HUES64 (cell line): ENCODE results near the gene SETBP1.

Experiments used
- H3K27ac ChIP-seq: 2 replicates; pipeline ENCODE4 v1.7.0; 2013; ENCODE audit warnings: low read depth, low read length, inconsistent platforms
- H3K27me3 ChIP-seq: 2 replicates; pipeline ENCODE4 v1.6.1; 2013; ENCODE audit warnings: mild to moderate bottlenecking, low read length; ENCODE audit not compliant: insufficient read depth
- H3K36me3 ChIP-seq: 2 replicates; pipeline ENCODE4 v1.6.1; 2013; ENCODE audit warnings: mild to moderate bottlenecking, low read length; ENCODE audit not compliant: insufficient read depth
- H3K4me1 ChIP-seq: 2 replicates; pipeline ENCODE4 v1.6.1; 2013; ENCODE audit warnings: mild to moderate bottlenecking, low read length, moderate library complexity; ENCODE audit not compliant: insufficient read depth
- H3K4me3 ChIP-seq: 2 replicates; pipeline ENCODE4 v1.5.1; 2013; ENCODE audit warnings: mild to moderate bottlenecking, low read length, moderate library complexity
- H3K9ac ChIP-seq: 2 replicates; pipeline ENCODE4 v1.6.1; 2013; ENCODE audit warnings: mild to moderate bottlenecking, low read depth, low read length
- H3K9me3 ChIP-seq: 2 replicates; pipeline ENCODE4 v1.6.1; 2013; ENCODE audit warnings: low read depth, low read length; ENCODE audit not compliant: insufficient read depth
- WGBS: fragments of 150-250, 120-280 bp; methylation state at CpG from one replicate; pipeline ENCODE4 v1.1.7; 2013; ENCODE audit warnings: missing lambda C conversion rate; 5-methylcytosine and 5-hydroxymethylcytosine counted together

SETBP1 gene

DNA sequence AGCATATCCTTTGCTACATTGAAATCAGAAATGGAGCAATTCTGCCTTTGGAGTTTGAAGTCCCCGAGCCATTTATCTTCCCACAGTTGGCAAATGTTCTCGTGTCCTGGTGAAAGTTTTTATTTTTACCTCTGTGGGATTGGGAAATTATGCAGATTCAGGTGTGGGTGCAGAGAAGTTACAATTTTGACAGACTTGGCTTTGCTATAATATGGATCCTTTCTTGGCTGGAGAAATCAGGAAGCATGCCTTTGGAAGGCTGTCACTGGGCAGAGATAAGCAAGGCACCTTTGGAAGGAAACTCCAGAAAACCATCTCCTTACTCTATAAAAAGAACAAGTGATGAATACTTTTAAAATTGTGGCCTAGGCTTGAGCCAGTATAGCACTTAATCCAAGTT, 278.3 kb downstream of the SETBP1 start:
- Histone ChIP-seq H3K9ac (no peak overlapping the region), H3K4me3 (no peak overlapping the region), H3K36me3 (no peaks in the 10 kb centered on the region), H3K9me3 (no peaks in the 10 kb centered on the region), H3K4me1 (no peaks in the 10 kb centered on the region), H3K27me3 (no peaks in the 10 kb centered on the region), H3K27ac (no peak overlapping the region)
- 92% methylated on average over 2 of the region's 2 CpGs for WGBS

- Histone ChIP-seq H3K4me1 (no peaks in the 10 kb centered on the region), H3K27ac (no peak overlapping the region), H3K4me3 (no peak overlapping the region), H3K9me3 (no peaks in the 10 kb centered on the region), H3K27me3 (no peaks in the 10 kb centered on the region), H3K9ac (no peak overlapping the region), H3K36me3 (no peaks in the 10 kb centered on the region)
- whole genome bisulfite sequencing, result 95% methylated on average over 2 of the region's 2 CpGs
Observed at GRCh38 chr18:44960580-44960979, 279.9 kb downstream of the SETBP1 start.

DNA sequence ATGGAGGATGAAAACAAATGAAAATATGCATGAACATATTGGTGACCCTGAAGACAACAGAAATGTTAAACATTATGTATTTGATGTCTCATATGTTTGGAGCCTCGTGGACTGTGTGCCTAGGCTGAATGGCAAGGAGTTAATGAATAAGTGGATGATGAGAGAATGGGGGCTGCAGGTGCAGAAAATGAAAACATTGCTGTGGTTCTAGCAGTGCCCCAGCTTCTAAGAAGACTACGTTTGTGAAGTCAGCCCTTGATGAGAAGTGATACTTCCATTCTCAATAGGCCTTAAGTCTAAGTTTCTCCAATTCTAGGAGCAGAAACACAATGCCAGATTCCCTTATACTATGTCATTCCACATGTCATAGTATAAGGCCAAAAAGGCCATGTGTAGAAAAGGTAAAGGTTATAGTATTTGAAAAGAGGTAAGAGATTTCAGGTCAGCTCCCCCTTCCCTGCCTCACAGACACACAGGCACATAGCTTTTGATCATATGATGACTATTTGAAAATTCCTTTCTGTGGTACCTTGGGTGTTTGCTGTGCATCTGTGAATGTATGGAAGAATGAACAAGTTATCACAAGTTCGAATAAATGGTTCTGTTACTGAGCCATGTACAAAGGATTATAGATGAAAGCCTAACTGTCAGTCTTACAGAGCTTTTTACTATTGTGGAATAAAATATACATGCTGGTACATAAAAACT, 280.8 kb downstream of the SETBP1 start:
- Histone ChIP-seq H3K27ac (no peak overlapping the region), H3K9ac (no peak overlapping the region), H3K9me3 (no peaks in the 10 kb centered on the region), H3K27me3 (no peaks in the 10 kb centered on the region), H3K36me3 (no peaks in the 10 kb centered on the region), H3K4me3 (no peak overlapping the region), H3K4me1 (no peaks in the 10 kb centered on the region)
- 91% methylated on average over 3 of the region's 3 CpGs for WGBS

GRCh38 chr18:44967599-44967998, 286.9 kb downstream of the SETBP1 start:
- WGBS, result 91% methylated on average over 1 of the region's 1 CpG

GRCh38 chr18:44968336-44968735, 287.6 kb downstream of the SETBP1 start:
- Histone ChIP-seq H3K4me1 (peaks cover 6% of the 10 kb centered on the region; the same call in 1 of the 2 replicates), H3K9me3 (no peaks in the 10 kb centered on the region), H3K27me3 (no peaks in the 10 kb centered on the region), H3K27ac (no peak overlapping the region), H3K36me3 (no peaks in the 10 kb centered on the region), H3K9ac (no peak overlapping the region), H3K4me3 (no peak overlapping the region)
- WGBS, result 83% methylated on average over 2 of the region's 2 CpGs

More at GRCh38 chr18:44967599-44967998, 286.9 kb downstream of the SETBP1 start:
- Histone ChIP-seq H3K4me1 (peaks cover 6% of the 10 kb centered on the region; the same call in 1 of the 2 replicates), H3K27me3 (no peaks in the 10 kb centered on the region), H3K9me3 (no peaks in the 10 kb centered on the region), H3K9ac (no peak overlapping the region), H3K4me3 (no peak overlapping the region), H3K36me3 (no peaks in the 10 kb centered on the region), H3K27ac (no peak overlapping the region)

DNA sequence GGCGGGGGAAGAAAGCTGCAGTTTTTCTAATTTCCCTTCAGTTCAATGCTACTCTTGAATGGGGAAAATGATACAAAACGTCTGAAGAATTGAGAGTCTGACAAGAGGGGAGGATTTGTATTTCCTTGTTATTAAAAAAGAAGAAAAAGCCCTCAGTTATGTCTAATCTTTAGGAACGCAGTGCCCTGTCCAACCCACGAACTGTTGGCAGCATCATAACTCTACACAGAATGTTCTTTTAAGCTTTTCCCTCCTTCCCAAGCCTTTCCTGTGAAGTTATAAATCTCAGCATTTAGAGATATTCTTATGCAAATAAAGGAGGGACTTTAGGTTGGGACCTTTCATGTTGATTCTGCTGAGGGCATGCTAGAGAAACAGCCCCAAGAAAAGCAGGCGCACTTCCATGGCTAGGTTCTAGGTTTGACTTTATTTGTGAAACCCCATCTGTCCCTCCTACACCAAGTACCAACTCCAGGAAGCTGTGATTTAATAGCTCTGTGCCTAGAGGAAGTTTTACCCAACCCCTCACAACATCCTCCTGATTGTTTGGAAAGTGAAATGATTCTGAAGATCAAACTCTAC, 288.6 kb downstream of the SETBP1 start:
- Histone ChIP-seq H3K4me1 (peaks cover 14% of the 10 kb centered on the region), H3K9ac (no peak overlapping the region), H3K27me3 (no peaks in the 10 kb centered on the region), H3K27ac (no peak overlapping the region), H3K4me3 (no peak overlapping the region), H3K9me3 (no peaks in the 10 kb centered on the region), H3K36me3 (no peaks in the 10 kb centered on the region)
- 74% methylated on average over 5 of the region's 5 CpGs for WGBS

DNA sequence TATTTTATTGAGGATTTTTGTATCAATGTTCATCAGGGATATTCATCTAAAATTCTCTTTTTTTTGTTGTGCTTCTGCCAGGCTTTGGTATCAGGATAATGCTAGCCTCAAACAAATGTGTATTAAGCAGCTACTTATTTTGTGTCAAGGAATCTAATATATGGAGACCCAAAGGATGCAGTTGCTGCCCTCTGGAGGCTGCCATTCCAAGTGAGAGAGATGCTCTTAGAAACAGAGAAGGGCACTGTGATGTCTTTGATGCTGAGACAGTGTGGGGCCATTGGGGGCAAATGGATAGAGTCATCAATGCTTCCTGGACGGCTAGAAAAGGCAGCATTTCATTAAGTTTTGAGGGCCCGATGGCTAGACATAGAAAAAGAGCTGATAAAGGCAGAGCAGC, 292.6 kb downstream of the SETBP1 start:
- H3K27ac ChIP-seq, result no peak overlapping the region
- H3K9ac ChIP-seq, result no peak overlapping the region
- H3K27me3 ChIP-seq, result no peaks in the 10 kb centered on the region
- WGBS, result 74% methylated on average over 2 of the region's 2 CpGs
- H3K4me3 ChIP-seq, result no peak overlapping the region
- peaks cover 15% of the 10 kb centered on the region for H3K4me1 ChIP-seq
- H3K9me3 ChIP-seq, result no peaks in the 10 kb centered on the region
- no peaks in the 10 kb centered on the region for H3K36me3 ChIP-seq

GRCh38 chr18:44974174-44974573, 293.5 kb downstream of the SETBP1 start:
- no peak overlapping the region for H3K27ac ChIP-seq
- no peaks in the 10 kb centered on the region for H3K36me3 ChIP-seq
- WGBS, result 33% methylated on average over 2 of the region's 2 CpGs
- H3K4me3 ChIP-seq, result no peak overlapping the region
- no peak overlapping the region for H3K9ac ChIP-seq
- H3K9me3 ChIP-seq, result no peaks in the 10 kb centered on the region
- no peaks in the 10 kb centered on the region for H3K27me3 ChIP-seq
- H3K4me1 ChIP-seq, result peaks cover 12% of the 10 kb centered on the region

DNA sequence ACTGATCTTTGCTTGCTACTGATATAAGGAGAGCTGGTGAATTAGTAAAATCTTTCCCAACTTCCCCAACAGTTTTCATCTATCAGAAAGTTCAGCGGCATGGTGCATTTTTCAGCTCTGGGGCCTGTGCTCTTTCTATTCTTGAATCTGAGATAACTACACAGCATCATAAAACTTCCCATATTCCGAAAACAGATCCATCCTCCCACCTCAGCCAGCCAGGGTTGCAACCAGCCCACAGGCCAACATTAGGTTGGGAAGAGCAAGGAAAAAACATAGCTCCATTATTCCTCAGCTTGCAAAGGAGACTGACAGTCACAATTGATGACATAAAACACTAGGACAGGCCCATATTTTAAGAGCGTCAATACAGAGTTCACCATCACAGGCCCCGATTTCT, 297.2 kb downstream of the SETBP1 start:
- Histone ChIP-seq H3K9ac (no peak overlapping the region), H3K4me3 (no peak overlapping the region), H3K27me3 (no peaks in the 10 kb centered on the region), H3K36me3 (no peaks in the 10 kb centered on the region), H3K27ac (no peak overlapping the region), H3K9me3 (no peaks in the 10 kb centered on the region), H3K4me1 (peaks cover 9% of the 10 kb centered on the region)
- WGBS, result 97% methylated on average over 4 of the region's 4 CpGs

GRCh38 chr18:44979748-44980147, 299.1 kb downstream of the SETBP1 start:
- Histone ChIP-seq H3K4me3 (no peak overlapping the region), H3K27ac (no peak overlapping the region), H3K36me3 (no peaks in the 10 kb centered on the region), H3K4me1 (no peaks in the 10 kb centered on the region), H3K27me3 (no peaks in the 10 kb centered on the region), H3K9me3 (no peaks in the 10 kb centered on the region), H3K9ac (no peak overlapping the region)
- WGBS, result 97% methylated on average over 3 of the region's 3 CpGs

DNA sequence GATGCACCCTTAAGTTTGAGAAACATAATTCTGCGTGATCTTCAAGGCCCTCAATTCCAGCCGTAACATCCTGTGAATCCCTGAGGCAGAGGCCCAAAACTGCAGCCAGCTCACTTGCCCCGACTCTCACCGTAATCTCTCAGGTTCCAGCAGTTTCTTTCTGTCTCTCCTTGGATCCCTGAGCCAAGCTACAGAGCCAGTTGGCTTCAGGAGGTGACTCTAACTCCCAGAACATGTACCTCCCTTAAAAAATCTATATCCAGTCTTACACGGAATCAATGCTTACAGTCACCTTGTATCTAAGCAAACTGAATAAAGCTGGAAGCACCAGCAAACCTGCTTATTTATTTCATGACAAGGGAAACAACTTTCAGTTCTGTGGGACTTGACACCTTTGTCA, 300.4 kb downstream of the SETBP1 start:
- no peak overlapping the region for H3K4me3 ChIP-seq
- no peak overlapping the region for H3K9ac ChIP-seq
- WGBS, result 94% methylated on average over 5 of the region's 5 CpGs
- H3K27ac ChIP-seq, result no peak overlapping the region
- no peaks in the 10 kb centered on the region for H3K9me3 ChIP-seq
- H3K27me3 ChIP-seq, result no peaks in the 10 kb centered on the region
- no peaks in the 10 kb centered on the region for H3K36me3 ChIP-seq
- H3K4me1 ChIP-seq, result no peaks in the 10 kb centered on the region
